H1 (cell line): ENCODE results near the gene TNFAIP1. TPM values are rescaled to one million over a fixed set of nuclear protein-coding genes. Genes with fewer than 3 reads are reported as not detected.

Source experiments
- ATF2 ChIP-seq: IDR thresholded peaks from 2 replicates; pipeline ENCODE4 v1.6.1; 2012; ENCODE audit warnings: low read length, inconsistent platforms
- ATF3 ChIP-seq: IDR thresholded peaks from 2 replicates; pipeline ENCODE4 v1.6.1; 2011; ENCODE audit warnings: low read depth, mild to moderate bottlenecking, low read length; ENCODE audit not compliant: insufficient read depth
- BACH1 ChIP-seq: IDR thresholded peaks from 2 replicates; pipeline ENCODE4 v1.6.1; 2012; ENCODE audit warnings: low read length, improper control_type of control experiment
- BCL11A ChIP-seq, 2 experiments: IDR thresholded peaks; one replicate each; pipeline ENCODE4 v1.6.1; 2011; ENCODE audit warnings: low read depth in 2 of 2, low read length in 2 of 2, mild to moderate bottlenecking in 2 of 2
- BRCA1 ChIP-seq: IDR thresholded peaks from 2 replicates; pipeline ENCODE4 v1.6.1; 2012; ENCODE audit warnings: low read depth, low read length, improper control_type of control experiment
- EP300 ChIP-seq, 2 experiments: IDR thresholded peaks; 1 replicate in 1 of 2; 2 replicates in 1 of 2; pipeline ENCODE4 v1.6.1; 2011 to 2012; ENCODE audit warnings: low read depth in 2 of 2, low read length in 2 of 2, mild to moderate bottlenecking in 2 of 2, borderline replicate concordance in 1 of 2, inconsistent platforms in 1 of 2, moderate library complexity in 1 of 2
- EZH2 ChIP-seq: fragments of 200-600 bp; sonication (generic); IDR thresholded peaks from 2 replicates; pipeline ENCODE4 v1.7.1; 2012; ENCODE audit warnings: low read depth, mild to moderate bottlenecking, moderate library complexity, low read length, inconsistent platforms; ENCODE audit not compliant: severe bottlenecking
- GTF2F1 ChIP-seq: IDR thresholded peaks from 2 replicates; pipeline ENCODE4 v1.6.1; 2012; ENCODE audit warnings: low read depth, low read length, improper control_type of control experiment, borderline replicate concordance
- JUND ChIP-seq: IDR thresholded peaks from 2 replicates; pipeline ENCODE4 v1.6.1; 2011; ENCODE audit warnings: mild to moderate bottlenecking, improper control_type of control experiment, low read length
- KDM1A ChIP-seq: fragments of 200-600, 300-600 bp; sonication (generic); IDR thresholded peaks from 2 replicates; pipeline ENCODE4 v1.7.1; 2016; ENCODE audit warnings: mild to moderate bottlenecking, low read length, borderline replicate concordance
- KDM4A ChIP-seq: IDR thresholded peaks from one replicate; pipeline ENCODE4 v1.7.1; 2012; ENCODE audit warnings: low read depth, mild to moderate bottlenecking, moderate library complexity, low read length, inconsistent platforms; ENCODE audit not compliant: severe bottlenecking
- NANOG ChIP-seq: IDR thresholded peaks from 2 replicates; pipeline ENCODE4 v1.6.1; 2011; ENCODE audit warnings: low read length, low read depth, mild to moderate bottlenecking, inconsistent platforms; ENCODE audit not compliant: insufficient read depth, poor library complexity, severe bottlenecking
- NRF1 ChIP-seq: IDR thresholded peaks from 2 replicates; pipeline ENCODE4 v1.6.1; 2011; ENCODE audit warnings: mild to moderate bottlenecking, low read depth, low read length, improper control_type of control experiment
- POLR2A ChIP-seq, 2 experiments: IDR thresholded peaks; 1 replicate in 1 of 2; 2 replicates in 1 of 2; pipeline ENCODE4 v1.6.1; 2011; ENCODE audit warnings: low read depth in 2 of 2, low read length in 2 of 2, mild to moderate bottlenecking in 2 of 2; ENCODE audit errors: control extremely low read depth in 1 of 2
- RBBP5 ChIP-seq: IDR thresholded peaks from 2 replicates; pipeline ENCODE4 v1.7.1; 2012; ENCODE audit warnings: low read depth, mild to moderate bottlenecking, inconsistent platforms, low read length, moderate library complexity, borderline replicate concordance
- SIRT6 ChIP-seq: IDR thresholded peaks from one replicate; pipeline ENCODE4 v1.7.1; 2012; ENCODE audit warnings: low read length, inconsistent platforms
- SIX5 ChIP-seq: IDR thresholded peaks from 2 replicates; pipeline ENCODE4 v1.6.1; 2011; ENCODE audit warnings: mild to moderate bottlenecking, low read depth, low read length
- SUZ12 ChIP-seq: fragments of 200-600 bp; sonication (generic); IDR thresholded peaks from 2 replicates; pipeline ENCODE4 v1.6.1; 2012; ENCODE audit warnings: mild to moderate bottlenecking, inconsistent platforms, low read length, moderate library complexity, mixed read lengths
- TAF1 ChIP-seq: IDR thresholded peaks from 2 replicates; pipeline ENCODE4 v1.6.1; 2011; ENCODE audit warnings: mild to moderate bottlenecking, low read depth, low read length
- TAF7 ChIP-seq: optimal IDR thresholded peaks from 2 replicates; pipeline ENCODE3; 2011; ENCODE audit warnings: low read depth, mild to moderate bottlenecking, inconsistent platforms, low read length, moderate library complexity, borderline replicate concordance
- polyA plus RNA-seq, 7 experiments: library from polyadenylated mRNA; depleted of rRNA in 3 of 7; stranded (reverse) in 5 of 7; unstranded in 2 of 7; fragments of >200 nt in 5 of 7; fragments of 200-250 nt in 2 of 7; gene quantifications; 1 replicate in 5 of 7; 2 replicates in 1 of 7; 4 replicates in 1 of 7; pipeline versions ENCODE4 v1.2.1 to v1.2.3, GENCODE V29; 2011 to 2013; ENCODE audit warnings: missing spikeins in 2 of 7, mixed read lengths in 2 of 7
- total RNA-seq: library from RNA; stranded (reverse); fragmentation: NEBNext Ultra II Directional; extraction: Animal tissue kit (Norgen Biotek cat#: 25700); gene quantifications from 2 replicates; pipeline ENCODE4 v1.2.1, GENCODE V29; 2021

The TNFAIP1 gene
- total and polyA plus RNA-seq, 2 of the 8 experiments (the other 6 are each of a cell fraction or from before 2014, with no cell fraction given), result 16.9 to 19.5 TPM

GRCh38 chr17:28371245-28372202 is 36.0 kb downstream of the TNFAIP1 start, which contains the start of gene SARM1 (continued):
- no peak for TF ChIP-seq SIX5
- peak; percentile 32; the same call in 1 of the 2 replicates for TF ChIP-seq NRF1
- TF ChIP-seq ATF3, result peak; percentile 66; the same call in 1 of the 2 replicates
- TF ChIP-seq JUND, result no peak
- no peak for TF ChIP-seq TAF7
- TF ChIP-seq BRCA1, result no peak
- no peak for TF ChIP-seq NANOG
- TF ChIP-seq BACH1, result no peak
- peak; percentile 49 for TF ChIP-seq KDM4A
- TF ChIP-seq POLR2A (IDR thresholded peaks at IDR 0.05; ENCODE audit: control extremely low read depth in 1 of 2, low read depth in 2 of 2, low read length in 2 of 2), result no peak
- TF ChIP-seq BCL11A (IDR thresholded peaks at IDR 0.05; ENCODE audit: low read depth in 2 of 2, low read length in 2 of 2), result no peak
- no peak for TF ChIP-seq SIRT6
- no peak; the same call in 1 of the 2 replicates for TF ChIP-seq RBBP5
- TF ChIP-seq SUZ12, result no peak
- TF ChIP-seq TAF1, result peak; percentile 27; the same call in 1 of the 2 replicates
- TF ChIP-seq EZH2, result no peak
- no peak for TF ChIP-seq EP300 (IDR thresholded peaks at IDR 0.05; ENCODE audit: borderline replicate concordance in 1 of 2, low read depth in 2 of 2, low read length in 2 of 2)
- TF ChIP-seq ATF2, result no peak
- no peak for TF ChIP-seq KDM1A
- TF ChIP-seq GTF2F1, result no peak
